Measurements from ENCODE around the gene SARS2. TPM values are rescaled to one million over a fixed set of nuclear protein-coding genes. Genes with fewer than 3 reads are reported as not detected.

SARS2 gene
- total RNA-seq, 1 donor from 2014 or later, result 42.2 TPM

GRCh38 chr19:38932425-38933179 lies 2.0 kb upstream of the SARS2 start:
- no peak overlapping the region for H3K4me3 ChIP-seq (ENCODE audit: low read depth, low read length)
- TF ChIP-seq CTCF (conservative IDR thresholded peaks at IDR 0.05; ENCODE audit: low read depth, low read length), result peak; percentile 58
- DNase-seq (ENCODE audit: low read depth), result no peak

- no peak for TF ChIP-seq CTCF (conservative IDR thresholded peaks at IDR 0.05; ENCODE audit: low read depth, low read length)
- H3K4me3 ChIP-seq (ENCODE audit: low read depth, low read length), result peak overlapping the region; percentile 94
- DNase-seq (ENCODE audit: low read depth), result no peak
Observed at GRCh38 chr19:38931521-38931793, 894 bp upstream of the SARS2 start.

GRCh38 chr19:38930776-38931520 lies 385 bp upstream of the SARS2 start, which contains the start of gene MRPS12:
Gene MRPS12, plus strand, starts transcription at chr19:38930944. Its CDS starts 351 bp downstream, at chr19:38931295.
- TF ChIP-seq CTCF (conservative IDR thresholded peaks at IDR 0.05; ENCODE audit: low read depth, low read length), result no peak
- peak within 1 kb of the TSS; percentile 94 for H3K4me3 ChIP-seq (ENCODE audit: low read depth, low read length)

GRCh38 chr19:38928391-38929001 lies 2.1 kb downstream of the SARS2 start:
- H3K4me3 ChIP-seq (ENCODE audit: low read depth, low read length), result no peak overlapping the region
- no peak for DNase-seq (ENCODE audit: low read depth)
- TF ChIP-seq CTCF (conservative IDR thresholded peaks at IDR 0.05; ENCODE audit: low read depth, low read length), result no peak

More at GRCh38 chr19:38930776-38931520, 385 bp upstream of the SARS2 start, which contains the start of gene MRPS12:
- DNase-seq (ENCODE audit: low read depth), result peak; percentile 91

GRCh38 chr19:38924388-38924787 lies 6.2 kb downstream of the SARS2 start:
- H3K4me3 ChIP-seq (ENCODE audit: low read depth, low read length), result no peak overlapping the region
- no peak for DNase-seq (ENCODE audit: low read depth)
- no peak for TF ChIP-seq CTCF (conservative IDR thresholded peaks at IDR 0.05; ENCODE audit: low read depth, low read length)

- no peak for DNase-seq (ENCODE audit: low read depth)
- no peak overlapping the region for H3K4me3 ChIP-seq (ENCODE audit: low read depth, low read length)
- no peak for TF ChIP-seq CTCF (conservative IDR thresholded peaks at IDR 0.05; ENCODE audit: low read depth, low read length)
Observed at GRCh38 chr19:38922482-38922881, 8.1 kb downstream of the SARS2 start.
